ENCODE results near the gene CNKSR3. TPM values are rescaled to one million over a fixed set of nuclear protein-coding genes. Genes with fewer than 3 reads are reported as not detected.
"Not testable (repeated sequence)": the region's sequence is repeated elsewhere in the genome, so short reads cannot be mapped to it uniquely, and the experiment has no call there.

CNKSR3 gene
- total RNA-seq, 6 donors from 2014 or later, result 2.1 to 14.3 (median 7.5) TPM

- Histone ChIP-seq H3K27me3 (no peaks in the 10 kb centered on the region), H3K27ac (no peak overlapping the region), H3K9me3 (no peaks in the 10 kb centered on the region), H3K4me1 (peaks cover 0 to 3% (median 0%) of the 10 kb centered on the region in 4 donors), H3K4me3 (no peak overlapping the region), H3K36me3 (no peaks in the 10 kb centered on the region)
- DNase-seq, result no peak
- TF ChIP-seq POLR2AphosphoS5 (IDR thresholded peaks at IDR 0.05) (no peak), POLR2A (IDR thresholded peaks at IDR 0.05) (no peak), CTCF (IDR thresholded peaks at IDR 0.05) (no peak), EP300 (IDR thresholded peaks at IDR 0.05) (no peak)
- no peak for ATAC-seq (ENCODE audit: low FRiP score in 2 of 2)
Observed at GRCh38 chr6:154550779-154551178, 40.3 kb upstream of the CNKSR3 start.

- Histone ChIP-seq H3K4me1 (peaks cover 0 to 3% (median 0%) of the 10 kb centered on the region in 4 donors), H3K4me3 (no peak overlapping the region), H3K36me3 (no peaks in the 10 kb centered on the region), H3K27ac (no peak overlapping the region), H3K27me3 (no peaks in the 10 kb centered on the region), H3K9me3 (no peaks in the 10 kb centered on the region)
- DNase-seq, result peak in 1 of 2 donors; percentile 32
- TF ChIP-seq POLR2AphosphoS5 (IDR thresholded peaks at IDR 0.05) (no peak), POLR2A (IDR thresholded peaks at IDR 0.05) (no peak), EP300 (IDR thresholded peaks at IDR 0.05) (no peak), CTCF (IDR thresholded peaks at IDR 0.05) (no peak)
- no peak for ATAC-seq (ENCODE audit: low FRiP score in 2 of 2)
- WGBS, 2 donors, result 87 to 95% methylated on average over 6 of the region's 6 CpGs
Observed at GRCh38 chr6:154549179-154549578, 38.7 kb upstream of the CNKSR3 start.

GRCh38 chr6:154548130-154548830, 37.8 kb upstream of the CNKSR3 start:
- Histone ChIP-seq H3K27me3 (no peaks in the 10 kb centered on the region), H3K9me3 (no peaks in the 10 kb centered on the region), H3K4me1 (peaks cover 0 to 3% (median 0%) of the 10 kb centered on the region in 4 donors), H3K4me3 (no peak overlapping the region), H3K27ac (peak overlapping the region in 1 of 4 donors; percentile 1), H3K36me3 (no peaks in the 10 kb centered on the region)
- ATAC-seq (ENCODE audit: low FRiP score in 2 of 2), result no peak
- WGBS, 2 donors, result 58 to 73% methylated on average over 8 of the region's 8 CpGs
- TF ChIP-seq POLR2A (IDR thresholded peaks at IDR 0.05) (no peak), CTCF (IDR thresholded peaks at IDR 0.05) (no peak), POLR2AphosphoS5 (IDR thresholded peaks at IDR 0.05) (no peak), EP300 (IDR thresholded peaks at IDR 0.05) (no peak)
- DNase-seq, result peak in 1 of 2 donors; percentile 23

- DNase-seq (no peak), ATAC-seq (ENCODE audit: low FRiP score in 2 of 2) (no peak)
- Histone ChIP-seq H3K36me3 (no peaks in the 10 kb centered on the region), H3K27ac (no peak overlapping the region), H3K9me3 (no peaks in the 10 kb centered on the region), H3K4me1 (peaks cover 0 to 3% (median 0%) of the 10 kb centered on the region in 4 donors), H3K4me3 (no peak overlapping the region), H3K27me3 (no peaks in the 10 kb centered on the region)
- no peak for TF ChIP-seq POLR2A (IDR thresholded peaks at IDR 0.05)
- no peak for TF ChIP-seq POLR2AphosphoS5 (IDR thresholded peaks at IDR 0.05)
- TF ChIP-seq CTCF (IDR thresholded peaks at IDR 0.05), result no peak
- TF ChIP-seq EP300 (IDR thresholded peaks at IDR 0.05), result no peak
- WGBS, 2 donors, result 88 to 92% methylated on average over 5 of the region's 5 CpGs
Observed at GRCh38 chr6:154543628-154544027, 33.1 kb upstream of the CNKSR3 start.

GRCh38 chr6:154542747-154543146, 32.3 kb upstream of the CNKSR3 start:
- TF ChIP-seq POLR2A (IDR thresholded peaks at IDR 0.05), result no peak
- no peak for TF ChIP-seq EP300 (IDR thresholded peaks at IDR 0.05)
- no peak for TF ChIP-seq POLR2AphosphoS5 (IDR thresholded peaks at IDR 0.05)
- no peak for TF ChIP-seq CTCF (IDR thresholded peaks at IDR 0.05)
- ATAC-seq (ENCODE audit: low FRiP score in 2 of 2) (no peak), DNase-seq (no peak)
- 75 to 95% methylated on average over 5 of the region's 5 CpGs for WGBS, 2 donors
- Histone ChIP-seq H3K36me3 (no peaks in the 10 kb centered on the region), H3K27me3 (no peaks in the 10 kb centered on the region), H3K4me1 (no peaks in the 10 kb centered on the region), H3K4me3 (no peak overlapping the region), H3K27ac (no peak overlapping the region), H3K9me3 (no peaks in the 10 kb centered on the region)

GRCh38 chr6:154541837-154542236, 31.4 kb upstream of the CNKSR3 start:
- not testable (repeated sequence) for H3K27ac ChIP-seq; ATAC-seq (ENCODE audit: low FRiP score in 2 of 2)
- 92 to 96% methylated on average over 15 of the region's 15 CpGs for WGBS, 2 donors

More at GRCh38 chr6:154541837-154542236, 31.4 kb upstream of the CNKSR3 start:
- not testable (repeated sequence) for H3K27me3 ChIP-seq, DNase-seq, H3K9me3 ChIP-seq, H3K4me1 ChIP-seq, H3K4me3 ChIP-seq, H3K36me3 ChIP-seq
